GM21423 (cell line): ENCODE data around the gene NCF2.

Experiments used
- ATAC-seq: cut with Tn5 transposase; IDR thresholded peaks from one replicate; pipeline ENCODE4 v1.9.1; 2021; ENCODE audit warnings: mild to moderate bottlenecking, moderate library complexity; ENCODE audit not compliant: unreplicated experiment

The NCF2 gene

GRCh38 chr1:183586926-183587325 lies 3.3 kb downstream of the NCF2 start:
- ATAC-seq, result no peak

- no peak for ATAC-seq
Observed at GRCh38 chr1:183586455-183586854, 3.8 kb downstream of the NCF2 start.

GRCh38 chr1:183585038-183585437 lies 5.2 kb downstream of the NCF2 start:
- no peak for ATAC-seq

GRCh38 chr1:183584147-183584546 lies 6.1 kb downstream of the NCF2 start:
- ATAC-seq, result no peak

- ATAC-seq, result no peak
Observed at GRCh38 chr1:183583466-183583865, 6.8 kb downstream of the NCF2 start.

GRCh38 chr1:183582021-183582713 lies 8.1 kb downstream of the NCF2 start:
- ATAC-seq, result no peak

- peak; percentile 38 for ATAC-seq
Observed at GRCh38 chr1:183580281-183580682, 10.0 kb downstream of the NCF2 start.

GRCh38 chr1:183578856-183579255 lies 11.4 kb downstream of the NCF2 start:
- no peak for ATAC-seq

GRCh38 chr1:183577897-183578465 lies 12.3 kb downstream of the NCF2 start:
- ATAC-seq, result no peak

GRCh38 chr1:183576537-183576936 lies 13.7 kb downstream of the NCF2 start:
- ATAC-seq, result no peak

- ATAC-seq, result no peak
Observed at GRCh38 chr1:183575606-183576005, 14.7 kb downstream of the NCF2 start.

GRCh38 chr1:183572721-183573120 lies 17.5 kb downstream of the NCF2 start:
- no peak for ATAC-seq

- no peak for ATAC-seq
Observed at GRCh38 chr1:183571678-183572268, 18.5 kb downstream of the NCF2 start.

- ATAC-seq, result no peak
Observed at GRCh38 chr1:183570451-183570850, 19.8 kb downstream of the NCF2 start.

- ATAC-seq, result no peak
Observed at GRCh38 chr1:183569801-183570200, 20.5 kb downstream of the NCF2 start.

GRCh38 chr1:183569141-183569540 lies 21.1 kb downstream of the NCF2 start:
- ATAC-seq, result no peak

- no peak for ATAC-seq
Observed at GRCh38 chr1:183568176-183569021, 21.9 kb downstream of the NCF2 start.

GRCh38 chr1:183567584-183567983 lies 22.7 kb downstream of the NCF2 start:
- ATAC-seq, result peak; percentile 82

GRCh38 chr1:183566026-183566425 lies 24.2 kb downstream of the NCF2 start:
- ATAC-seq, result no peak

GRCh38 chr1:183565261-183565660 lies 25.0 kb downstream of the NCF2 start:
- ATAC-seq, result no peak

GRCh38 chr1:183562701-183563100 lies 27.6 kb downstream of the NCF2 start:
- ATAC-seq, result no peak

GRCh38 chr1:183559061-183559460 lies 31.2 kb downstream of the NCF2 start:
- ATAC-seq, result no peak
